Cerebellar cortex (tissue), 1 donor: Measurements from ENCODE around the gene TCEAL7.
A peak's percentile ranks its signal among the peaks of the same experiment; 100 is the strongest.

ENCODE experiments used
- DNase-seq: peaks from one replicate; pipeline ENCODE4 v3.0.0-alpha.2; 2015; ENCODE audit warnings: low spot score

Gene TCEAL7

DNA sequence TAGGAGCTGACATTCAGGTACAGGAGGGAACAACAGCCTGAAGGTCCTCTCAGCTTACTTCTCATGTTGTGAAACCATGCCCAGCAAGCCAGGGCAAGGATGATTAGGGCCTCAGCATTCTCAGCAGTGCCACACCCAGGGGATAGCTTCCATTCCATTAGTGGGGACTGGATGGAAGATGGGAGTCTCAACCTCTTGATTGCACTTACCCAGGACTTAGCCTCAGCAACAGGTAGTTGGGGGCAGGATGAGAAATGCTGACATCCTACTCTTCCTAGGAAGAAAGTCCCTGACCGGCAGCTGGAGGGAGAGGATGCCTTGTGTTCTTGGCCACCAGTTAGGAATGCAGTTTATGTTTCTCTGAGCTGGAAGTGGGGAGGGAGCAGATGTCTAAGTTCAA, 37.5 kb downstream of the TCEAL7 start:
- DNase-seq = no peak

DNA sequence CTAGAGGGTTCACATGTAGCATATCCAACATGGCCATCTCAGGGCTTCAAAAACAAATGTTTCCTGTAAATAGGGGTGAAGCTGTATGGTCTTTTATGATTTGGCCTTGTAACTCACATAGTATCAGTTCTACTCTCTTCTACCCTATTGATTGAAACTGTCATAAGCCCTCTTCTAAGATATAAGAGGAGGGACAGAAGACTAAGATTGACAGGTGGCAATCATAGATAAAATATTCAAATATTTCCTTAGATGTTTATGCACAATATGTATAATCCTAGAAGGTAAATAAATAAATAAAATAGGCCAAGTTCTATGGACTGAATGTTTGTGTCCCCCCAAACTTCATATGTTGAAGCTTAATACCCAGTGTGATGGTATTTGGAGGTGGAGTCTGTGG, 39.4 kb downstream of the TCEAL7 start:
- no peak for DNase-seq

DNA sequence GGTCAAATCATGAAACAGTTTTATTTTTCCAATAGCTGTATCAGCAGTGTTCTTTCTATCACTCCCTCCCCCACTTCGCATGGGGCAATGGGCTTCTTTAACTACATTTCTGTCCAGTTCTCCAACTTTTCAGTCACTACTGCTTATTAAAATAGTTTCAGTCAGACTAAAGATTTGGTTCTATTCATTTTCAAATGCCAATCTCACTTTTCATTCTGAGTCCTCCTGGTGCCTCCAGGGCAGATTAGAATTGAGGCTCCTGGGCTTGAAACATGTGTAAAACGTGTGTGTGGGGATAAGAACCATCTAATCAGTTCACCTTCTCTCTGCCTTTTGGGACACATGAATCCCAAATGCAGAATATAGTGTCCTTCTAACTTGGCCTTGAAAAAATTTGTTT, 42.8 kb downstream of the TCEAL7 start:
- DNase-seq = no peak

DNA sequence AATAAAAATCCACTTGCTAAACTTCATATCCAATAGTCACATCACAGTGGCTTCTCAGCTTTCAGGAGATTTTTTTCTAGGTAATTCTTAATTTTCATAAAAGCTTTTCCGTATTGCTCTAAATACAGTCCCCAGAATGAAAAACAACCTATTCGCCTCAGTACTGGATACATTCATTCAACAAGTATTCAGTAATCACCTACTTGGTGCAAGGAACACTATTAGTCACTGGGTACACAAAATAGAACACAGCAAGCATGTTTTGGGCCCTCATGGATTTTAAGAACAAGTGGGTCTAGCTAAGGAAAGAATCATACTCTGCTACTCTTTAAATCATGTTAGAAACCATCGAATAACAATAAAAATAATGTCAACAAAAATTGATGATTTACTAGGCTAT, 43.5 kb downstream of the TCEAL7 start:
- DNase-seq = no peak

DNA sequence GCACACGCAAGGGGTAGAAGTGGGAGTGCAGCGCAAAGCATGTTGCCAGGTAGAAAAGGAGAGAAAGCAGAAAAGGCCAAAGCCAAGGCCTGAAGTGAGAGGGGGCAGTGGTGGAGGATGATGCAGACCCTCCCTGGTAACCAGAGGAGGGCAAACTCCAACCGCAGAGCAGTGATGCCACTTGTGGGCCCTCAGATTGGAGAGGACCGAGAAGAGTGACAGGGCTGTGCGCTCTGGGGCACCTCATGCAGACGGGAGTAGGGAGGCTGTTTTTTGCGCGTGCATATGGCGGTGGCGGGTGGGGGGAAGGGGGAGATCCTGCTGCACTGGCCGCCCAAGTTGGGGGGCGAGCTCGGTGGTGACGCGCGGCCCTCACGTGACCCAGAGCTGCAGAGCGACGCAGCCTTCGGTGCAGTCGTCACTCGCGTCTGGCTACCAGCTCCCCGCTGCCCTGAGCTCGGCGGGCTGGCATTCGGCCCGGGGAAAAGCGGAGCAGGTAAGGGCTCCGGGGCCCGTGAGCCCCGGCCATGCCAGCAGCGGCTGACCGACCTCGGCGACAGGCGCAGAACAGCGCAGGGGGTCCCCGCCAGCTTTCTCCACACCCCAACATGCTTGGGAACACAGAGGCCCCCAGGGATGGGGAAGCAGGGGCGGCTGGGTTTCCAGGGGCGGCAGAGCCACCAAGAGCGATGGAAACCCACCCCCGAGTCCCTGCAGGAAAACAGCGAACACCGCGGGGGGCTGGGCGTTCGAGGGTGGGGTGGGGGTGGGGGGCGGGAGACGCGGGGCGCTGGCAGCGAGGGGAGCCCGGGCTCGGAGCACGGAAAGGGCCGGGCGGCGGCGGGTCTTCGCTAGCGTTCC, 46.3 kb downstream of the TCEAL7 start, which contains the start of gene BEX3:
BEX3 (plus strand) TSS at position 421 of the 861 bp plus-strand sequence. CDS start 984 bp downstream, outside the sequence.
- peak; percentile 72 for DNase-seq

DNA sequence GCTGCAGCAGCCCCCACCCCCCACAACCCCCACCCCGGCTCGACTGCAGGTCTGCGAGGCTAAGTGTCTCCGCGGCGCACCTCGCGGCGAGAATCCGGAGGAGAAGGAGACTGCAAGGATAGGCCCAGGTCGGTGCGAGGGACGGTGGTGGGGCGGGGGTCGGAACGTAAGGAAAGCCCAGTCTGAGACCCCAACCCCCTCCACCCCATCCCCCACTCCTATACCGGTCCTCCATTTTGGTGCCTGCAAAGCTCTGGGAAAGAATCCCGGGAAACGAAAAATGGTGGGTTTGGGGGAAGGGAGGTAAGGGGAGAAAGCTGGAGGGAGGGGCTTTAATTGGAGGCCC, 46.9 kb downstream of the TCEAL7 start:
- DNase-seq = peak; percentile 42

DNA sequence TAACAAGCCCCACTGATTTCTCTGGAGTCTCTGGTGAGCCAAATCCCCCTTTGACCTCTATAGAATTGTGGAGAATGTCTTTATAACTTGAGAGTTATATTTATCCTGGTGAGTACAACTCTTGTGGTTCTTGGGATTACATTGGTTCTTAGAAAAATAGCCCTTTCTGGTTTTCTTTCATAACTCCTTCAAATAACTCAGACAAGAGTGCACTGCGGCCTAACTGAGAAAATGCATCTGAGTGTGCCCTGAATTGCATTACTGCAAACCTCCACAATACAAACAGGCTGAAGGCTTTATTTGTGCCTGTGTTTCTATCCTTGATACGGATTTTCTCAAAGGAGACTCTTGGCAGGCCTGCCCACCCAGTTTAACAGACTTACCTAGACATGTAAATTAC, 49.0 kb downstream of the TCEAL7 start:
- peak; percentile 8 for DNase-seq
